Activated B cell treated with CpG ODN at 0.5 μM for 24 hours (primary cell): ENCODE data around the gene PCSK5. TPM values are rescaled to one million over a fixed set of nuclear protein-coding genes. Genes with fewer than 3 reads are reported as not detected.
A peak's percentile ranks its signal among the peaks of the same experiment; 100 is the strongest.
"Not testable (repeated sequence)": the region's sequence is repeated elsewhere in the genome, so short reads cannot be mapped to it uniquely, and the experiment has no call there.

Source experiments
- ATAC-seq: fragments of 200-7000 bp; cut with Tn5 transposase; one replicate; pipeline ENCODE4 v1.10.0; 2021; ENCODE audit warnings: low read depth, mild to moderate bottlenecking, moderate library complexity
- CTCF ChIA-PET: fragments of 350-600 bp; sonication (Branson Sonifier 250); formaldehyde crosslinking; loops from one replicate; lab custom pipeline; 2021; ENCODE audit warnings: antibody characterized with exemption; lab: Charles Lee
- POLR2A ChIA-PET: fragments of 350-600 bp; sonication (Branson Sonifier 250); formaldehyde crosslinking; loops from one replicate; lab custom pipeline; 2021; ENCODE audit warnings: antibody characterized with exemption; lab: Charles Lee
- DNase-seq: peaks from one replicate; pipeline ENCODE4 v3.0.0; 2022
- H3K27ac Mint-ChIP-seq: one replicate; pipeline ENCODE4 v1.8.0; 2020; ENCODE audit warnings: mixed read lengths
- H3K27me3 Mint-ChIP-seq: one replicate; pipeline ENCODE4 v1.8.0; 2021; ENCODE audit warnings: mixed read lengths
- H3K36me3 Mint-ChIP-seq: one replicate; pipeline ENCODE4 v1.8.0; 2021; ENCODE audit warnings: low read depth, mixed read lengths
- H3K4me1 Mint-ChIP-seq: one replicate; pipeline ENCODE4 v1.8.0; 2021; ENCODE audit warnings: mixed read lengths
- H3K4me3 Mint-ChIP-seq: one replicate; pipeline ENCODE4 v1.8.0; 2020; ENCODE audit warnings: mild to moderate bottlenecking, mixed read lengths
- H3K9me3 Mint-ChIP-seq: one replicate; pipeline ENCODE4 v1.8.0; 2020; ENCODE audit warnings: mixed read lengths
- intact Hi-C: fragments of 100-400 bp; cut with micrococcal nuclease; formaldehyde crosslinking; loops from one replicate; pipeline ENCODE4 v1.15.1; 2024
- total RNA-seq: library from RNA; stranded (reverse); gene quantifications from 2 replicates; pipeline ENCODE4 v1.2.3, GENCODE V29; 2022
- TF ChIP-seq, protein P1 (sequence below): fragments of 200-600 bp; IDR thresholded peaks from one replicate; pipeline ENCODE4 v1.8.0; 2022; ENCODE audit warnings: antibody characterized with exemption, mild to moderate bottlenecking

PCSK5 gene
- total RNA-seq, 1 donor from 2014 or later, result not detected

DNA sequence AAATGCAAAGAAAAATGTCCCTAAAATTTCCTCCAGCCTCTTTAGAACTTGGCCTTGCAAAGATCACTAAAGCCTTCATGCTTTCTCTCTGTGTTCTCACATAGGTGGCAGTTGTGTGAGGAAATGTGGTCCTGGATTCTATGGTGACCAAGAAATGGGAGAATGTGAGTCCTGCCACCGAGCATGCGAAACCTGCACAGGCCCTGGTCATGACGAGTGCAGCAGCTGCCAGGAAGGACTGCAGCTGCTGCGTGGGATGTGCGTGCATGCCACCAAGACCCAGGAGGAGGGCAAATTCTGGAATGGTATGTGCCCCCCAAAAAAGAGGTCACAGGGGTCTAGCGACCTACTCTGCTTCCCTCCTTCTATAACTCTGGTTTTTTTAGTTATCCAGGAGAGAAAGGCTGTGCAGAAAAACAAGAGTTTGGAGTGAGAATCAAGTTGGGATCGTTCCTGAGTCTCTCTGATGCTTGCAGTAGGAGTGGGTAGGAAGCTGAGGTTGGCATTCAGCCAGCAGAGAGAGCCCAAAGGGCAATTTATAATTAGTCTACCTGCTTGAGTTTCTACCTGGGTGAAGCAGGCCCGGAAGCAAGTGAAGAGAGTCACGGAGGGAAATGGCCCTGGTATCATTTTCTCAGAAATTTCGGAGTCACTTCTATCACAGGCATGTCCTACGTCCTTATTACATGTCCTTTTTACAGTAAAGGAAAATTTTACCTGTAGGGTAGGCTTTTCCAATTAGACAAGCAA is 406.3 kb downstream of the PCSK5 start:
- no peaks in the 10 kb centered on the region for H3K36me3 Mint-ChIP-seq
- ChIA-PET POLR2A (no interaction called here), CTCF (no interaction called here)
- ATAC-seq (no peak), DNase-seq (no peak)
- no peaks in the 10 kb centered on the region for H3K9me3 Mint-ChIP-seq
- TF ChIP-seq, protein P1, sequence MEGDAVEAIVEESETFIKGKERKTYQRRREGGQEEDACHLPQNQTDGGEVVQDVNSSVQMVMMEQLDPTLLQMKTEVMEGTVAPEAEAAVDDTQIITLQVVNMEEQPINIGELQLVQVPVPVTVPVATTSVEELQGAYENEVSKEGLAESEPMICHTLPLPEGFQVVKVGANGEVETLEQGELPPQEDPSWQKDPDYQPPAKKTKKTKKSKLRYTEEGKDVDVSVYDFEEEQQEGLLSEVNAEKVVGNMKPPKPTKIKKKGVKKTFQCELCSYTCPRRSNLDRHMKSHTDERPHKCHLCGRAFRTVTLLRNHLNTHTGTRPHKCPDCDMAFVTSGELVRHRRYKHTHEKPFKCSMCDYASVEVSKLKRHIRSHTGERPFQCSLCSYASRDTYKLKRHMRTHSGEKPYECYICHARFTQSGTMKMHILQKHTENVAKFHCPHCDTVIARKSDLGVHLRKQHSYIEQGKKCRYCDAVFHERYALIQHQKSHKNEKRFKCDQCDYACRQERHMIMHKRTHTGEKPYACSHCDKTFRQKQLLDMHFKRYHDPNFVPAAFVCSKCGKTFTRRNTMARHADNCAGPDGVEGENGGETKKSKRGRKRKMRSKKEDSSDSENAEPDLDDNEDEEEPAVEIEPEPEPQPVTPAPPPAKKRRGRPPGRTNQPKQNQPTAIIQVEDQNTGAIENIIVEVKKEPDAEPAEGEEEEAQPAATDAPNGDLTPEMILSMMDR, result no peak
- intact Hi-C loops, result no loop called here
- peaks cover 7% of the 10 kb centered on the region for H3K27me3 Mint-ChIP-seq
- H3K4me3 Mint-ChIP-seq, result no peak overlapping the region
- H3K4me1 Mint-ChIP-seq, result peaks cover 6% of the 10 kb centered on the region
- H3K27ac Mint-ChIP-seq, result no peak overlapping the region

DNA sequence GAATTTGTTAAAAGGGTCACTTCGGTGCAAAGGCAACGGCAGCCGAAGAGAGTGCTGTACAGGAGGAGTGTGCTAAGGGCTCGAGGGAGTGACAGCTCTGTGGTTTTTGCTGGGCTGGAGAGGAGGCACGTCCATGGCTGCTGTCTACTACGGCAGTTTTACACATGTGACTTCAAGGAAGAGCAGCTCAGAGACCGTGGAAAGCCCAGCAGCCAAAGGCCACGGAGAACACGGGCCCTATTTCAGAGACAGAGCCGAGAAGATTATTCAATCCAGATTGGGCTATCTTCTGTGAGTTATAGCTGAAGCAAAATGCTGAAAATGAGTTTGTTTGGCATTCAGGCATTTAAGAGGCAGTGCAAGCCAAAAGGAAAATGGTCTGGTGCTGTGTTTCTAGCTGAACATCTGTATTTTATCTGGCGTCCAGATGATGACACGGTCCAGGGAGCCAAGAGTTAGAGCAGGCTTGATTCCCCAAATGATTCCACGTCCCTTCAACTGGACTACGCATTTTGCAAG is 407.3 kb downstream of the PCSK5 start:
- Mint-ChIP-seq H3K9me3 (no peaks in the 10 kb centered on the region), H3K4me1 (peaks cover 6% of the 10 kb centered on the region), H3K4me3 (no peak overlapping the region), H3K27ac (no peak overlapping the region), H3K27me3 (peaks cover 7% of the 10 kb centered on the region), H3K36me3 (no peaks in the 10 kb centered on the region)
- intact Hi-C loops, result no loop called here
- TF ChIP-seq, protein P1, result no peak
- no peak for DNase-seq
- ATAC-seq, result no peak
- ChIA-PET CTCF (no interaction called here), POLR2A (no interaction called here)

DNA sequence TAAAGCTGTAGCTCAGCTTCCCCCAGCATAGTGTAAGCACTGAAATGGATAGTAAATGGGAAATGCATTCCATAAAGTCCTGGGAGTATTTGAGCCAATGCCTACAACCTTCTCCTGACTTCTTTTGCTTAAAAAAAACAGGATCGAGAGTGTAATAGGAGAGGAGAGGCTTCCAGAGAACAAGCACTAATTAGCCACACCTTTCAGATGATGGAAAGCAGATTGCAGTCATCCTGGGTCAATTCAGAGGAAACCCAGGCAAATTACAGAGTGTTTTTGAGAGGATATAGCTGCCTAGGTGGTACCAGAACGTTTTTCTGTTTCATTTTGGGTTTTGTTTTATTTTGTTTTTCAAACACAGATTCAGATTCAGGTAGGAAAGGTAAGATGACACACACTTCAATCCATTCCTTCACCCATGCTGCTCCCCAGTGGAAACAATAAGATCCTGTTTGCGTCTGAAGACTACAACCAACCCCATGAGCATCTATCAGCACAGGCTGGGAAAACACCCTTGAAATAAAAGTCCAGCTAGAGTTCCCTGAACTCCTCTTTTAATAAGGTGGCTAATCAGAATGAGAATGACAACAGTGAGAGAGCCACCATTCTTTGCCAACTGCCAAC is 408.2 kb downstream of the PCSK5 start:
- ATAC-seq, result no peak
- intact Hi-C loops, result no loop called here
- H3K4me3 Mint-ChIP-seq, result no peak overlapping the region
- no peak for DNase-seq
- ChIA-PET CTCF (no interaction called here), POLR2A (no interaction called here)
- H3K36me3 Mint-ChIP-seq, result no peaks in the 10 kb centered on the region
- peaks cover 4% of the 10 kb centered on the region for H3K4me1 Mint-ChIP-seq
- peaks cover 7% of the 10 kb centered on the region for H3K27me3 Mint-ChIP-seq
- no peaks in the 10 kb centered on the region for H3K9me3 Mint-ChIP-seq
- H3K27ac Mint-ChIP-seq, result no peak overlapping the region
- TF ChIP-seq, protein P1, result no peak

DNA sequence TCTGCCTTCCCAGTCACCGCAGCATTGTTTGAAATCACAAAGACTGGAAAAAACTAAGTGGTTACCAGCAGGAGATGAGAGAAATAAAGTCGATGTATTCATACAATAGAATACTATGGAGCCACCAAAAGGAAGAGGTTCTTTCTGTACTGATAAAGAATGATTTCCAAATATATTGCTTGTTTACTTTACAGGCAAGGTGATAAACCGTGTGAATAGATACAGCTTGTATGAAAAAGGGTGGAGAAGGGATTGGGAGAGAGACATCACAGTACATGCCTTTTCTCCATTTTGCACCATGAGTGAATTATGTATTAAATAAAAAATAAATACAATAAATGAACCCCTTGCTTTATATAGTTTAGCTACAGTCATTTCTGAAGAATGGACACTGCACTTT is 412.1 kb downstream of the PCSK5 start:
- TF ChIP-seq, protein P1, result no peak
- CTCF ChIA-PET, result interaction anchor here (1.0 to 1.6 kb wide), 4 partner anchors 11 to 1101 kb away, joined by 4 to 5 read pairs (median 5); no protein-coding TSS in a partner anchor
- intact Hi-C loops, result loop anchor here (10.0 kb wide), 1 partner anchor 402 kb away; no protein-coding TSS in a partner anchor

DNA sequence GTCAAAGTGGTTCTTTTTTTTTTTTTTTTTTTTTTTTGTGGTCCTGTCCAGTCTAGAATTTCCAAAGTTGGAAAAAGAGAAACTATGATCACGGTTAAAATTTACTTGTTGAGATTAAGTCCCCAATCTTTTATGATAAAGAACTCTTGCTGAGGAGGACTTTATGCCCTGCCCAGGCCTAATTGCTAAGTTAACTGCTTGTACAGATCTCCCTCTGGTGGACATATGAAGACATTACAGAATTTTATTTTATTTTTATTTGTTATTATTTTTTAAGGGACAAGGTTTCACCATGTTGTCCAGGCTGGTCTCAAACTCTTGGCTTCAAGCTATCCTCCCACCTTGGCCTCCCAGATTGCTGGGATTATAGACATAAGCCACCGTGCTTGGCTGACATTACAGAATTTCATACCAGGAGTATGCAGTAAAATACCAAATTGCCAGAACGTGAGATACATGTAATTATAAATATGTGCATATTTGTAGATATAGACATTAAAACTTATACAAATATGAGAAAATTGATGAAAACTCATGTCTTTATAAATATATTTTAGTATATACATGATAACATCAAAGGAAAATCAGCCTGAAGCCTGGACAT is 412.6 kb downstream of the PCSK5 start:
- Mint-ChIP-seq H3K4me3 (no peak overlapping the region), H3K4me1 (no peaks in the 10 kb centered on the region), H3K9me3 (no peaks in the 10 kb centered on the region), H3K36me3 (no peaks in the 10 kb centered on the region), H3K27me3 (peaks cover 11% of the 10 kb centered on the region), H3K27ac (no peak overlapping the region)
- ATAC-seq, result peak; percentile 56
- ChIA-PET CTCF (interaction anchor here (1.0 to 1.6 kb wide), 5 partner anchors 10 to 1102 kb away, joined by 3 to 6 read pairs (median 5); no protein-coding TSS in a partner anchor), POLR2A (no interaction called here)
- intact Hi-C loops, result loop anchor here (10.0 kb wide), 1 partner anchor 402 kb away; no protein-coding TSS in a partner anchor
- TF ChIP-seq, protein P1, result peak; percentile 31
- DNase-seq, result no peak

More for the DNA sequence above, 412.1 kb downstream of the PCSK5 start:
- Mint-ChIP-seq H3K36me3 (no peaks in the 10 kb centered on the region), H3K9me3 (no peaks in the 10 kb centered on the region), H3K27me3 (peaks cover 10% of the 10 kb centered on the region), H3K27ac (no peak overlapping the region), H3K4me1 (no peaks in the 10 kb centered on the region), H3K4me3 (no peak overlapping the region)
- ATAC-seq (no peak), DNase-seq (no peak)
- POLR2A ChIA-PET, result no interaction called here

DNA sequence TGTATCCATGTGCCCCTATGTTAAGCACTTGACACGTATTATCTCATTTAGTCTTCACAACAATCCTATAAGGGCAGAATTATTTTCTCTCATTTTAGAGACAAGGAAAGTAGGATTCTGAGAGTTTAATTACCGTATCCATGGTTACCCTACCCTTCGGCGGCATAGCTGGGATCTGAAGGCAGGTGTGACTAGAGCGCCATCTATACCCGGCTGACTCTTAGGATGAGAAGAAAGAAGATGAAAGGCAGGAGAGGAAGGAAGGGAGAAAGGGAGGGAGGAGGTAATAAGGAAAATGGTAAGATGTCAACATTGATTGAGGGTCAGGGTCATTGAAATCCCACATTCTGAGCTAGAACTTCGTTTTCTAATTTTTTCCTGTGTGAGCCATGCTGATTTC is 416.6 kb downstream of the PCSK5 start:
- POLR2A ChIA-PET, H3K4me3 Mint-ChIP-seq, H3K9me3 Mint-ChIP-seq, CTCF ChIA-PET, H3K36me3 Mint-ChIP-seq, DNase-seq, H3K27me3 Mint-ChIP-seq, ATAC-seq, H3K4me1 Mint-ChIP-seq, H3K27ac Mint-ChIP-seq: not testable (repeated sequence)
- intact Hi-C loops, result loop anchor here (10.0 kb wide), 1 partner anchor 398 kb away; no protein-coding TSS in a partner anchor
